ENCODE measurements around the gene CPE.

CPE gene

DNA sequence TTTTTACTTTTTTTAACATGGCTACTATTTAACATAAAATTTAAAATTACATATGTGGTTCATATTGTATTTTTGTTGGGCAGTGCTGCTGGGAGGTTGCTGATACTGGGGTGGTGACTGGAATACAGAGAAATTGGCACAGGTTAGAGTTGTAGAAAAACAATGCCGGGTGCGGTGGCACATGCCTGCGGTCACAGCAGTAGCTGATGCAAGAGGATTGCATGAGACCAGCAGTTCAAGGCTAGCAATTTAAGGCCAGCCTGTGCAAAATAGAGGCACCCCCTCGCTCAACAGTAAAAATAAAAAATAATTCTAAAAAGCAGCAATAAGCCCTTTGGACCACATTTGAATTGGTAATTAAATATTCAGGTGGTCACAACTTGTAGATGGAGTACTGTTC, 11.8 kb upstream of the CPE start:
- DNase-seq: no peak

DNA sequence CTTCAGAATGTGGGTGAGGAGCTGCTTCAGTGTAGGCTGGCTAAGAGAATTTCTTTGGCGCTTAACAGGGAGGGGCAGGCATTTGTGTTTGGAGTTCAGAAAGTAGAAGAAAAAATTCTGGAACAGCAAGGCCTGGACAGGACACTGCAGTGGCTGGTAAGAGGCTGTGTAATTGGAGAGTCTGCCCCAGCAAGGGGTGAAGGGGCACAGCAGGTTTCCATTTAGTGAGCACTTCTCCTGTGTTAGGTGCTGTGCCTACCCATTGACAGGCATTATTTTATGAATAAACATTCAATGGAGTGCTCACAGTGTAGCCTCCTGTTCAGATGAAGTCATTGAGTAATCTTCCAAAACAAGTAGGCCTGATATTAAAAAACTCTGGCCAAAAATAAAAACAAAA, 10.7 kb upstream of the CPE start:
- peak; percentile 36 to 77 (median 49) for DNase-seq

DNA sequence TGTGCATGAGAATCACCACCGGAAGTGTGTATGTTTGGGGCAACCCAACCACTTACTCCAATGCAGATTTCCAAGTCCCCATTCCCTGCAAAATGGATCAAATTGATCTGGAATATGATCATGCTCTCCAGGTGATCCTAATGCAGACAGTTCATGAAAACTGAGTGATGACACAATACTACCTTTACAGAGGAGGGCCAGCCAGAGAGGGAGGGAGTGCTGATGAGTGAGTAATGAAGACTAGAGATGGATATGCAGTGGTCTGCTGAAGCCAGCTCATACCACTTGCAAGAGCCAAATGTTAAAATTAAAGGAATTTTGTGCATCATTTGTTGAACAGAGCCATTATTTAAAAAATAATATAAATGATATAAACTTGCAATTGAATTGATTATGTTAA, 10.2 kb upstream of the CPE start:
- DNase-seq: no peak

DNA sequence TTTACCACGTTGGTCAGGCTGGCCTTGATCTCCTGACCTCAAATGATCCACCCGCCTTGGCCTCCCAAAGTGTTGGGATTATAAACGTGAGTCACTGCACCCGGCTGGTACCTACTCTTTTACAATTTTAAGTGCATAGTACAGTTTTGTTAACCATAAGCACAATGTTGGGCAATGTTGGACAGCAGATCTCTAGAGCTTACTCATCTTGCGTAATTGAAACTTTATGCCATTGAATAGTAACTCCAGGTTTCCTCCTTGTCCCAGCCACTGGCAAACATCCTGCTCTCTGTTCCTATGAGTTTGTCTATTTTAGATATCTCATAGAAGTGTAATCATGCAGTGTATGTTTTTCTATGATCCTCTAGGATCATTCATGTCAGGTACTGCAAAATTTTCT, 9.3 kb upstream of the CPE start:
- no peak for DNase-seq

DNA sequence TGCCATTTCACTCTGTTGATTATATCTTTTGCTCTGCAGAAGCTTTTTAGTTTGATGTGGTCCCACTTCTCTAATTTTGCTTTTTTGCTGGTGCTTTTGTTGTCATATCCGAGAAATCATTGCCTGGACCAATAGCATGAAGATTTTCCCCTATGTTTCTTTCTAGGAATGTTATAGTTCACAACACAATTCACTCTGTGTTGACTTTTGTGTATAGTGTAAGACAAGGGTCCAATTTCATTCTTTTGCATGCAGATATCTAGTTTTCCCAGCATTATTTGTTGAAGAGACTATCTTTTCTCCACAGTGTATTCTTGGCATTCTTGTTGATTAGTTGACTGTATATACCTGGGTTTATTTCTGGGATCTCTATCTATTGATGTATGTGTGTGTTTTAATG, 8.3 kb upstream of the CPE start:
- DNase-seq: no peak

DNA sequence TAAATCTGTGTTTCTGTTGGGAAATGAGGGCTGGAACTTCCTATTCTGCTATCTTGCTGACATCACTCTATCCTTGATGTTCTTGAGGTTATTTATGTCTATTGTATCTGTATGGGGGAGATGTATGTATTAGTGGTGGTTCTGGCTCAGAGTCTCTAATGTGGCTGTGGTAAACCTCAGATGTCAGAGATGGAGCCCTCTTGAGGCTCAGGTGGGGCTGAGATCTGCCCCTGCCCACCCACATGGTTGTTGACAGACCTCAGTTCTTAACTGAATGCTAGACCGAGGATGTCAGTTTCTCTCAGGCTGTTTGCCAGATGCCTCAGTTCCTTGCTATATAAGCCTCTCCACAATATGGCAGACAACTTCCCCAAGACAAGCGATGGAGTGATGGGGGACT, 3.3 kb upstream of the CPE start:
- no peak for DNase-seq

DNA sequence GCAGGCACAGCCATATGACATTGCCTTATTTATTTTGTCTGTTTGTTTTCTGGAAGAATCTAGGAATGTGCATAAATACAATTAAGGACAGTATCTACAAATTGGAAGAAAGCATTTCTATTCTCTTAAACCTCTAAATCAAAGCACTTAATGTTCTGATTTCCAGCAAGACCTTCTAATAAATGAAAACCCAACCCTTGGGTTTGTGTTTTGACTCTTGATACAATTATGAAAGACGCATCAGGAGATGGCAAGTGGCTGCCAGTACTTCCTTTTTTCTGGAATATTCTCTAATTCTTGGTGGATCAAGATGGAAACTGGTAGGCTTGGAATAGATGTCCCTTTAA, 437 bp upstream of the CPE start:
- peak in 1 of 3 experiments; percentile 82 for DNase-seq

DNA sequence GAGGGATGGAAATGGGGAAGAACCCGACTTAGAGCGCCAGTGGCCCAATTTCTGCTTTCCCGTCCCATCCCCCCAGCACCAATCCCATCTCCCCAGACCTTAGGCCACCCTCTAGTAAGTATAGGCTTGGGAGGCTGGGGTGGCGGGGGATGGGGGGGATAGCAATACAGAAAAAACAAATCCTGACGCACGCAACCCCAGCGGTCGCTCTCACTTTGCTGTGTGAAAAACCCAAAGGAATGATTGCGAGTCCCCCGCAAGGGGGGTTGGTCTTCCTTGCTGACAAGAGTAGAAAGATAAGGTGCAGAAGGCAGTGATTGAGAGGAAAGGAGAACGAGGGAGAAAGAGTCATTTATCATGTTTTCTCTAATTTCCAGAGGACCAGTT, 863 bp downstream of the CPE start:
- DNase-seq: peak; percentile 39 to 91 (median 87)

DNA sequence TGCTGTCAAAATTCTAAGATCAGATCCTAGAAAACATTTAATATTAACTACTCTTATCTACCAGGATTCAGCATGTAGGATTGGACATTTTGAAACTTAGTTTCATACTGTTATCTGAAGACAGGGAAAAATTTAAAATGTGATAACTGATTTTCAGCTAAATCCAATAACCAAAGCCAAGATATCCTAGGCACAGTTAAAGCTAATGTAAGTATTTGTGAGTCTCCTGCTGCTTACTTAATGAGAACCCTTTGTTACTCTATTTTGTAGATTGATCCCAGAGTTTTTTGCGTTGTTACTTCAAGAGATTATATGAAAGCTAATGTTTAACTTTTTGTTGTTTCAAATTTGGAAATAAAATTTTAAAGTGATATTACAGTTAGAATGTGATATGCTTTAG, 2.0 kb downstream of the CPE start:
- DNase-seq: peak in 2 of 3 experiments; percentile 27 to 78

DNA sequence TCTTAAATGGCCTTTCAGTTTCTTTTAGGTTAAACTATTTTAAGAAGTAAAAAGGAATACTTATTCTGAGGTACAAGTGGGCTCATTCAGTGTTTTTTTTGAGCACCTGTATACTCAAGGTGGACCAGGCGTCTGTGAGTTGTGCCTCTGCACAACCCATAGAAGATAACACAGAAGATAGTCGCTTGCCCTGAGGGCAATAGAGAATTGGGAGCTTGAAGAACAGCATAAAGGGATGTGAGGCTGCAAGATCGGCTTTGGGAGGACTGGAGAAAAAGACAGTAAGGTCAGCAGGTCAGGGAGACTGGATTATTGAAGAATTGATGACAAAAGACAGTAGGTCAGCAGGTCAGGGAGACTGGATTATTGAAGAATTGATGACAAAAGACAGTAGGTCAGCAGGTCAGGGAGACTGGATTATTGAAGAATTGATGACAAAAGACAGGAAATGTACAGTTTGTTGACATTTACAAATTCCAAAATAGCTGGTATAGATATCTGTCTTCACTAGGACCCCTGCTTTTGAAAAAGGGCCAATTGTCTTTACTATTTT, 3.1 kb downstream of the CPE start:
- peak in 2 of 3 experiments; percentile 29 to 72 for DNase-seq

DNA sequence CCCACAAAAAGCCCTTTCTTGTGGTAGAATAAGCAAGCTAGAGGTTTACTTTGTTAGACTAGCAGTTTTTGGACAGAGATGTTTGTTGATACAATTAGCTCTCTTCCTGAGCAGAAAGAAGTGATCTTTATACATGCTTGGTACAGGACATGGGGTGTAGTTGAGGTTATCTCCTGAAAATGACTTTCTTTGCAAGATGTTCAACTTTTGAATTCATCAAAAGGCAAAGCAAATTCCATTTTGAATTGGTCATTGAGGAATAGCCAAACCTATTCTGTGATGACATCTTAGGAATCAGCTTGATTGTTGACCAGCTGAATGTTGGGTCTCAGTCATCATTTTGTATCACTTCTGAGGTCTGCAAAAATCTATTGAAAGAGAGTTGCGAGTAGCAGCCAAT, 3.8 kb downstream of the CPE start:
- DNase-seq: peak in 1 of 3 experiments; percentile 47

DNA sequence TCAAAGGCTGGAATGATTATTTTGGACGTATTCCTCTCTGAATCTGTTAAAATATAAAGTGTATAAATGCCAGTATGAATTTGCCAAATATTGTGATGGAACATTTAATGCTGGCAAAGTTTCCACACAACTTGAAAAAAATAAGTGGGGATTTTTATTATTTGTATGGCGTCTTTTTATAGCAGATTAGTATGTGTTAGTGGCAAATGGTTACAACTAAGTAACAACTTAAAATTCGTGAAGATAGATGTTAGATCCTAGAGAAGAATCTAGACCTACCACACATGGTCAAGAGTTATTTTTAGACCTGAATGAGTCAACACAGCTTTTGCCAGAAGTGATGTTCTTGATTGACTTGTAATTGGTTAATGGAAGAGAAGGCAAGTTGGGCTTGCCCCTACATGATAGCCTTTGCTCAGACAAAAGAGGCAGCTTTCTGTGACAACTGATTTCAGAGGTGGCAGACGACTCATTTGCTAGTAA, 4.8 kb downstream of the CPE start:
- DNase-seq: peak in 2 of 3 experiments; percentile 47 to 88

DNA sequence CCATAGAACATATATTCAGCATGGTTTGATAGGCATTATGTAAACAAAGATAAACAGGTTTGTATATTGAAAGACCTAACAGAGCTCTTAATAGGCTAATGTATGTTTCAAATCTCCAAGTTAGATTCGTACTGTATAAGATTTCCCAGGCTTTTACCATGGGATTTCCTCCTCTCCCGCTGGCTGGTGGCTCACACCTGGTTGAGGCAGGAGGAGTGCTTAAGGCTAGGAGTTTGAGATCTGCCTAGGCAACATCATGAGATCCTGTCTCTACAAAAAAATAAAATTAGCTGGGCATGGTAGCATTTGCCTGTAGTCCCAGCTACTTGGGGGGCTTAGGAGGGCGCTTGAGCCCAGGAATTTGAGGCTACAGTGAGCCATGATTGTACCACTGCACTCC, 5.4 kb downstream of the CPE start:
- DNase-seq: no peak

DNA sequence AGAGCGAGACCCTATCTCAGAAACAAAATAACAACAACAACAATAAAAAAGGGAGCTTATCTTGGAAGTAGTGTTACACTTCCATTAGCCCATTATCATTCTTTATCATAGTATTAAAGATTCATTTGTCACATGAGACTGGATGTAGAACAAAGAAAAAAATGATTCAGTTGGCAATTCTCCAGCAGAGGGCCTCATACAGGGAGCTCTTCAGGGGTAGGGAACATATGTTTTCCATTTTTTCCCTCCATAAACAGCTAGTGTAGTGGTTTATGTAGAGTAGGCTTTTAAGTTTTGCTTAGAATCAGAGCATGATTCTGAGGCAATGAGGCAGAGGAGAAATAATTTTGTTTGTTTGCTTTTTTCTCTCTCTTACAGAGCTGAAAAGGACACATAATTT, 5.8 kb downstream of the CPE start:
- peak; percentile 25 to 78 (median 74) for DNase-seq

DNA sequence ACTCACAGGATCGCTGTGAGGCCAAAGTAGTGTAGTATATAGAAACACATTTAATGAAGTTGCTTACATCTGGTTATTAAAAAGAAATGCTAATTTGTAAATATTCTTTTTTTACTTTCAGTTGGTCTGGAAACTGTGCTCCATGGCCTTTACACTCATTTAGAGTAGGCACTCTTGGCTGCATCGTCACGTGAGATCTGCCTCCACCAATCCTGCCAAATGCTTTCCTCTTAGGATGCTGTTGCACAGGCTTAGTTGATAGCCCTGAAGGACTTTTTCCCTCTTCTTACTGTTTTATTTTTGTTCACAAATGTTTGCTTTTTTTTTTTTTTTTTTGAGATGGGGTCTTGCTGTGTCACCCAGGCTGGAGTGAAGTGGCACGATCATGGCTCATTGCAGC, 6.3 kb downstream of the CPE start:
- peak in 1 of 3 experiments; percentile 46 for DNase-seq

DNA sequence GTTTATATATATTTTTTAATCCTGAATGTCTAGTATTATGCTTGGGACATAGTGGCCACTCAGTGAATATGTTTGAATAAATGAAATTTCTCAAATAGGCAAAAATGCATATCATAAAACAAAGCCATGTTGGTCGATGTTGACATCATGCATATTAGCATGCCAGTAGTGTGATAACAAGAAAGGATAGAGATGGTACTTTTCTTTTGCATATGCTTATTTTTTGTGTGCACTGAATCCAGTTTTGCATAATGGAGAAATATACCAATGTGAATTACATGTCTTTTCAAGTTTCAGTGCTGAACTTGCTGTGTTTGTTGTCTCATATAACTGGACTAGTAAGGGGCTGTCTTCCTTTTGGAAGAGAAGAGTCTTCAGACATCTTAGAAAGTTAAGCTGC, 7.5 kb downstream of the CPE start:
- DNase-seq: no peak

DNA sequence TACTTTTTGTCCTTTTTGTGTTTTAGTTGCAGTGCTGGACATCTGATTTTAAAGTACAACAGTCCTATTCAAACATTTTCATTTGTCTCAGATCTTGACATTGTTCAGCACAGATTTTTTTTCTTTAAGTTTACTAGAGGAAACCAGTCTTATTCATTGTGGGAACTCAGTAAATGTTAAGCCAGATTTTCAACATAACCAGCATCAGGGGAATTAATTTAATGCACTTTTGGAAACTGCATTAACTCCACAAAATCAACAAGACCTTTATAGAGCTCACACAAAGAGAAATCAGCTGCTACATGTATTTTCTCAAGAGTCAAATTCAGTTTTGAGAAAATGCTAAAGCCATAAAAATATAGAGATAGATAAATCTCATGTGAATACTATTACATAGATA, 9.9 kb downstream of the CPE start:
- no peak for DNase-seq

DNA sequence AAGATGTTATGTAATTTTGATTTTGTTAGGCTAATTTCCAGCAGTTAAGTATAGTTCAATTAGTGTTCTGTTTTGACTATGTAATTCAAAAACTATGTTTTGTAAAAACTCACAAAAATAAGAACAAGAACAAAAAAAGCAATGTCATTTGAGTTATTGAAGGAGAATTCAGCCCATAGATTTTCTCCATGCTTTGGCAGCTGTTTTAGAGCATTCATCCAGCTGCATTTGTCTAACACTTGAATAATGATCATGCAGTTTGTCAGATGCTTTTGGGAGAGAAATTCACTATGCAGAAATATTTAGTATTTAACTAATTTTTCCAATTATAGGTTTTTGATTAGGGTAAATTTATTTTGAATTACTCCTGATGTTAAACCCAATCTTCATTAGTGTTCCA, 14.2 kb downstream of the CPE start:
- peak in 2 of 3 experiments; percentile 4 to 26 for DNase-seq

DNA sequence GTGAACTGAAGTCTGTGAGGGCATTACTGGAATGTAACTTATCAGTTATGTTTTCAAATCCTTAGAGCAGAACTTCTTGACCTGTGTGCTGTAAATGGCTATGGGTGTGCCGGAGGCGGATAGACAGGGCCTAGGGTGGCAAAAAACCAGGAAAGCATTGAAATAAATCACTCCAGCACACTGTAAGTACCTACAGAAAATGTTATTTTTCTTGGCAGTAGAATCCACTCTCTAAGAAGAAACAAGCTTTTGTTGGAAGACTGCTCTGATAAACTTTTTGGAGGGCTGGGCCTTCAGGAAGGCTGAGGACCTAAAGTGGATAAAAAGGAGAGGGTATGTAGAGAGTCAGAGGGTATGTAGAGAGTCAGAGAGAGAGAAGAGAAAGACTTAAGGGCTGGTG, 14.9 kb downstream of the CPE start:
- DNase-seq: no peak

DNA sequence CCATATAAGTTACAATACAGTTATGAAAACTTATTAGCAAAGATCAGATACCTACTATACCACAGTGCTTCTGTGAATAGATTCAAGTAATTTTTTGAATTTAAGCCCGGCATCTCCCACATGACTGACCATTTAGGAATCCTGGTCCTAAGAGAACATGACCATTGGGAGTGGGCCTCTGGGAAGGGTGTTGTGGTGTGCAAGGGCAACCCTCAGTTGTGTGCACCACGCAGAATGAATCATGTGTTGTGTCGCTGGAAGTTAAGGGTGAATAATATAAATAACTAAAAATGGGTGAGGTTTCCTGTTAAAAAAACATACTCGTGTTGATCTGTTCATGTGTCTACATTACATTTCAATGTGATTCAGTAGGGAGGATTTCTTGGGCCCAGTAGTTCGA, 15.5 kb downstream of the CPE start:
- DNase-seq: no peak

DNA sequence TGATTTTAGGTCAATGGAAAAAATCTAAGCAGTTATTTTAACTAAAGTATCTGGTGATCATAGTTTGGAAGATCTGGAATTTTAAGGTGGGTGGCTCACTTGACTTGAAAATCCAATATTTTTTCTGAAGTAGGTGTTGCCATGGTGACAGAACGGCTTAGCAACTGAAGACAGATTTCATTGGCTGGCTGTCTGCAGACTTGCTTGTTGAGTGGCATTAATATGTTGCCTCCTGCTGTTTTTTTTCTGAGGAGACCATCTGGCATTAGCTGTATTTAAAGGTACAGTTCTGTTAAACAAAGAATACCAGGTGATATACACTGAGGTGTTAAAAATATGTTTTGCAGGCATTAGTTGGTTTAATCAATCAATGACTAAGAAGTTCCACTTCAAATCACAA, 19.8 kb downstream of the CPE start:
- peak; percentile 90 to 99 (median 95) for DNase-seq

DNA sequence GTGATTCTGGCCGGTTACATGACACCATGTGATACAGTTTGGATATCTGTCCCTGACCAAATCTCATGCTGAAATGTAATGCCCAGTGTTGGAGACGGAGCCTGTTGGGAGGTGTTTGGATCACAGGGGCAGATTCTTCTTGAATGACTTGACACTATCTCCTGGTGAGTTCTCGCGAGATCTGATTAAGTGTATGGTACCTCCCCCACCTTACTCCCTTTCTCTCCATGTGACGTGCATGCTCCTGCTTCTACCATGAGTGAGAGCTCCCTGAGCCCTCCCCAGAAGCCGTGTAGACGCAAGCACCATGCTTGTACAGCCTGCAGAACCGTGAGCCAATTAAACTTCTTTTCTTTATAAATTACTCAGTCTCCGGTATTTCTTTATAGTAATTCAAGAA, 23.6 kb downstream of the CPE start:
- peak in 2 of 3 experiments; percentile 13 to 17 for DNase-seq

DNA sequence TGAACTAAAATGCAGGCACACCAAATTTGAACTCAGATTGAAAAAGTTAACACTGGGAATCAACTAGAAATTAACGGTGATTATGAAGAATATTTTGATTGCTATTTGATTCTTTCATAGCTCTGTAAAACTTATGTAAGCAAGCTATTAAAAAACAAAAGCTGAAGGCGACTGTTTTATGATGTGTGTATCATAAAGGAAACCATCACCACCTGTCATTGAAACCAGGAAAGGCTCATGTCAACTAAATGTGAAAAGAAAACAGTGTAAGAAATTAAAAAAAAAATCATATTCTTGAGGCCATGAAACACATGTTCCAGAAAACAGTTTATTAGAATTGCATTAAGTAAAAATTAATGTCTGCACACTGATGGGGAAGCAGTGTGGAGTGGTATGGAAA, 24.2 kb downstream of the CPE start:
- DNase-seq: peak in 1 of 3 experiments; percentile 23

DNA sequence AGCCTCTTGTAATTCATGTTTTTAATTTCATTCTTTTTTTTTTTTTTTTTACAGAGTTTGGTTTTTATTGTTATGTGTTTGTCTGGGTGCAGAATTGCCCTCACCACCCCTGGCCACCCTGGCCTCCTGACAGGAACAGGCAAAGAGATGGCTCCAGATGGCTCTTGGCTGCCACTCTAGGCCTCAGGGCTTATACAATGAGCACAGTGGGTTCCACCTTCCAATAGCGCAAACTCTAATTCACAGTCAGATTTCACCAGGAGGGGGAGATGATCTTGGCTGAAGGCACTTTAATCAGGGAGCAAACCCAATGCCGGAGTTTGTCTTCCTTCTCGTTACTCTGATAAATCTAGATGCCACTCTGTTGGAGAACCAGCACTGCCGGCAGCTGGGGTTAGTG, 24.8 kb downstream of the CPE start:
- peak in 1 of 3 experiments; percentile 18 for DNase-seq

DNA sequence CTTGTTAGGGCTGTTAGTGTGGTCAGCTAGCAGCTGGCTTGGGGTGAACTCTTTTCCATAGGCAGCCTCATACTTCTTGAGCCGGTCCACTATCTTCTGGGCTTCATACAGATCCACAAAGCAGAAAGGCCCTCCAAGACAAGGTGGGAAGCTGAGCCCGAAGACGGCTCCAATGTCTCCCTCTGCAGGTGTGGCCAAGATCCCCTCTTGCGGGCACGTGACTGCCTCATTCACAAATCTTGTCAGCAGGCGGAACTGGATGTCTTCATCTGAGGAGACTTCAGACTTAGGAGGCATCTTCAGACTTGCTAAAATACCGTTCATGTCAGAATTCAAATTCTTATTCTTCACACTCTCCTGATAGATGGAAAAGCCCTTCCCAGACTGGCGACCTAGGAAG, 25.3 kb downstream of the CPE start:
- DNase-seq: no peak

DNA sequence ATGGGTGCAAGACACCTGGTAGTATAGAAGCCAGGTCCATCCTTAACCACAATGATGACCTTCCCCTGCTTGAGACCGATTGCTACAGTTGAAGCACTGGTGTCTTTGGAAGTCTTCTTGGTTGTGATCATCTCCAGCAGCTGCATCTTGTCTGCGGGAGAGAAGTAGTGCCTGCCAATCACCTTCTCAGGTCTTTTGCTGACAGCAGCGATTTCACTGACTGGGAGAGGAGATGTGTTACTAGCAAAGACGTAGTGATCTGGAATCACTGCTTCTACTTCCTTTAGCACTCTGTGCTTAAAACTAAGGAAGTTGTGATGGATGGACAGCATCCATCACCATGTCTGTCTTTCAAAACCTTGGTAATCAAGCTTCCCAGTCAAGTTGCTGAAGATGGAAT, 25.9 kb downstream of the CPE start:
- no peak for DNase-seq
